T-helper 2 cell treated with Interferon-gamma antibody and Interleukin-4, amounts not matched to agents 100 ng/mL and 5 ng/mL, for 36 hours (primary cell): ENCODE data around the gene CRP. TPM values are rescaled to one million over a fixed set of nuclear protein-coding genes. Genes with fewer than 3 reads are reported as not detected.
"Not testable (repeated sequence)": the region's sequence is repeated elsewhere in the genome, so short reads cannot be mapped to it uniquely, and the experiment has no call there.

ENCODE experiments used
- intact Hi-C: fragments of 100-400 bp; cut with micrococcal nuclease; formaldehyde crosslinking; loops from one replicate; pipeline ENCODE4 v1.15.1; 2023
- total RNA-seq: library from RNA; stranded (reverse); gene quantifications from 2 replicates; pipeline ENCODE4 v1.2.3, GENCODE V29; 2022

CRP gene, protein sequence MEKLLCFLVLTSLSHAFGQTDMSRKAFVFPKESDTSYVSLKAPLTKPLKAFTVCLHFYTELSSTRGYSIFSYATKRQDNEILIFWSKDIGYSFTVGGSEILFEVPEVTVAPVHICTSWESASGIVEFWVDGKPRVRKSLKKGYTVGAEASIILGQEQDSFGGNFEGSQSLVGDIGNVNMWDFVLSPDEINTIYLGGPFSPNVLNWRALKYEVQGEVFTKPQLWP
- not detected in 2 replicates for total RNA-seq

GRCh38 chr1:159714529-159714928 lies at the start of gene CRP:
TSS of gene CRP (minus strand) at chr1:159714589. CDS start at chr1:159714485, 104 bp downstream.
- intact Hi-C loops: no loop called here

DNA sequence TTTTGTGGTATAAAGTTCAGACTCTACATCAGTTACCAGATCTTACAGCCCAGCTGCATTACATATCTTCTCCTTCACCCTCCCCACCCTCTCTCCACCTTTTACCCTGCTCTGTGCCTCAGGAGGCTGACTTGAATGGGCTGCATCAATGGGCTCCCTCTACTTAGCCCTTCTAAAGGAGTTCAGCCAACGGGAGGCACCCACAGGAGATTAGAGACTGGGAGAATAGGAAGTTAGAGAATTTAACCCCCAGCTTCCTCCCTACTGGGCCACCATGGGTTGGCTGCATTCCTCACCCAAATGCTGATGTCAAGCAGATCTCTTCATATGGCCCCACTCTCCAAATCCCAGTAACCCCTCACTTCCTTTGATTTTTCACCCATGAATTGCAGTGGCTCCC lies 49.3 kb upstream of the CRP start:
- intact Hi-C loops: no loop called here

- intact Hi-C loops: no loop called here
Measured at GRCh38 chr1:159756397-159756796, 42.0 kb upstream of the CRP start.

GRCh38 chr1:159755451-159756007 lies 41.1 kb upstream of the CRP start:
- intact Hi-C loops: no loop called here

DNA sequence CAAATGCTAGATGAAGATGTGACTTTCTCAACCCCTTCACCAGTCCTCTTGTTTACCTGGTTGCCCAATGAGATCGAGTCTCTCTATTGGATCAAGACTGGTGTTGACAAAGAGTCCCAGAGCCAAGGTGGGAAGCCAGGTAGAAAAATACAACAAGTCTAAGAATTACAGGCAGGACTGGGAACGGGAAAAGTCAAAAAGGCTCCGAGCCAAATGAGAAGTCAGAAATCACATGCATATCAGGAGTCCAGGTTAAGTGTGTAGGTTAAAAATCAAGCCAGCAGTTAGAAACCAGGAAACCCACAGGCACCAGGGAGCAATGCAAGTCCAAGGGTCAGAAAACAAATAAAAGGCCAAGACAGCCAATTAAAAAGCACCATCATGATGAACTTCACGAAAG lies 39.0 kb upstream of the CRP start:
- intact Hi-C loops: no loop called here

DNA sequence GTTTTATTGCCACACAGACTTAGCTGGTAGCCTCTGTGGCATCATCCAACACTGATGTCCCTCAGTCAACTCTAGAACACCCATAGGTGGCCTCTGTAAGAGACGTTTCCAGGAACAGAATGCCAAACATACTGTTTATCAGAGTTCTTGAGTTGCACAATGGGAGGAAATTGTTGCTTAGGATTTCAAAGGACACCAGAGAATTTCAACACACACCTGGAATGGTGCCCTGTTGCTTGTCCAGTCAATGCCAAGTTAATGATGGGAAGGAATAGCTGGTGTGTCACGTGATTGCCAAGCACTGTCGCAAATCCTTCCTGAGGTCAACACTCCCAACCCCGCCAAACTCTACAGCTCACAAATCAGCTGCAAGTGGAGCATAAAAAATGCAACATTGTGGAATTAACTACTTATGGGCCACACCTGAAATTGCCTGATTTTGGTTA lies 37.8 kb upstream of the CRP start:
- intact Hi-C loops: no loop called here

DNA sequence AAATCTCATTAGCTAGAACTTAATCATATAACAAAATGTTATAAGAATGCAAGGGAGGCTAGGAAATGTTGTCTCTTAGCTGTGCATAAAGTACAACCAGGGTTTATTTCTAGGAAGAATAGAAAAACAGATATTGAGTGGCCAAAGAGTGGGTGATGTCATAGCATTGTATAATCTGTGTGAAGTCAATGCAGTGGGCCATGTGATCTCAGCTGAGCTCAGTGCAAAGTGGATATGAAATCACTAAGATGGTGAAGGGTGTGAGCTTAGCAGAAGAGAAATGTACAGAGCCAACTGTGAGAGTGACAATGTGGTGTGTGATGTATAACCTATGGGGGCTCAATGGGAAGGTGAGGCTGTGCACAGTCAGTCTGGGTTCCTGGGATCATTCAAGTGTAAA lies 36.6 kb upstream of the CRP start:
- intact Hi-C loops: no loop called here

GRCh38 chr1:159750621-159751020 lies 36.2 kb upstream of the CRP start:
- intact Hi-C loops: no loop called here

DNA sequence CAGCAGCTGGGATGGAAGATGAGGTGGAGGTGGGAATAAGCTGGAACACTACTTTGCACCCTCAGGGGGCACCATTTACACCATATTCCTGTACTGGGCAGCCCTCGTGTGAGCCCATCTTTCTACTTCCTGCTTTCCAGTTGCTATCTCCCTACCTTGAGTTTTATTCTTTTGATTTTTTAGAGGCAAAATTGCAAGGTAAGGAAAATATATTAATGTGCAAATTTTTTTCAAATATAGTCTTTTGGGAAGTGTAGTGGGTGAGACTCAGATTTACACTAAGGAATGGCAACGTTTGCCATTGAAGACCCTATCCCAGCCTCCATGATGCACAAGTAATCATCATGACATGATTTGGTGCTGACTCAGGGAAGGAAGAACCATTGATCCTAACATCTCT lies 35.2 kb upstream of the CRP start:
- intact Hi-C loops: no loop called here

- intact Hi-C loops: no loop called here
Measured at GRCh38 chr1:159748370-159748769, 34.0 kb upstream of the CRP start.

DNA sequence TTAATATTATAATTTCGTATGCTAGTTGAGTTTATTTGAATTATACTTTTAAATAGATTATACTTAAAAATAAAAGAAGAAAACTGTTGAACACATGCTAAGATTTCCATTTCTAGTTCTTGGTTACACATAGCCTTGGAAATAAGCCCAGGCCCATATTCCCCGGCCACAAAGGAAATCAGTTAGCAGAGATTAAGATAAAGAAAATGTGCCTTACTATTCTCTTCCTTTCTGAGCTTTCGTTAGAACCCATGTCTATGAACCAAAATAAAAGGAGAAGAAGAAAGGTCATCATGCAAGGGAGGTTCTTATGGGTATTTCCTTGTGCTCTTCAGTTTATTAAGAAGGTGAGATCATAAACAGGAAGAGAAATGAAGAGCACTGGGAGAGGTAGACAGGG lies 32.3 kb upstream of the CRP start:
- intact Hi-C loops: no loop called here

DNA sequence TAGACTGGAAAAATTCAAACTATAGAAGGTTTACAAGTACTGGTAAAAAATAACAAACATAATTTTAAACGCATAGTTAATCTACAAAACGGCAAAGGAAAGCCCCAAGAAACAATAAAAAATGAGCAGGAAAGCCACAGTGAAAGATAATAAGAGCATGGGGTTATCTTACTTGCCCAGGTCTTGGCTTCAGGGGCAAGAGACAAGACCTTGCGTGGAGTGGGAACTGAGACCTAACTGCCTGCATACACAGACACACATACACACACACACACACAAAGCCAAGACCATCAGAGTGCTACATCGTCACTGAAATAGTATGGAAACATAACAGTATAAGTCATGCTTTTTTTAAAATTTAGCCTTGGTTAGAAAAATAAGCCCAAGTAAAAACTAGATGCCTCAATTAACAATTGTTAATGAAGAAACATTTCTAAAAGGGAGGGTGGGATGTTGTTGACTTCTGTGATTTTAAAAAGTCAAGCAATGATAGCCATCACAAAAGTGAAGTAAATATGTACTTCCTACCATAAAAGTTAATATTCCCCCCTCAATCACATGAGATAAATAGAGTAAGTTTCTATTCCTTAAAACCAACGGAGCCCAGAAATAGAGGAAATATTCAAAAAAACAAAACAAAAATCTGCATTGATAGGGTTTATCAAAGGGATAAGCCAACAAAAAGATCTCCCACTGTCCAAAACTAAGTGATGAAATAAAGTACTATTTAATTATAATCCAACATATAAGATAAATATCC lies 29.4 kb upstream of the CRP start:
- intact Hi-C loops: no loop called here

- intact Hi-C loops: no loop called here
Measured at GRCh38 chr1:159737238-159737916, 23.0 kb upstream of the CRP start.

GRCh38 chr1:159723188-159723587 lies 8.8 kb upstream of the CRP start:
- intact Hi-C loops: not testable (repeated sequence)

- intact Hi-C loops: no loop called here
Measured at GRCh38 chr1:159719990-159720389, 5.6 kb upstream of the CRP start.

- intact Hi-C loops: no loop called here
Measured at GRCh38 chr1:159715855-159716254, 1.5 kb upstream of the CRP start.

GRCh38 chr1:159712080-159712479 lies 2.3 kb downstream of the CRP start:
- intact Hi-C loops: no loop called here

GRCh38 chr1:159707472-159708260 lies 6.7 kb downstream of the CRP start:
- intact Hi-C loops: no loop called here

GRCh38 chr1:159705904-159706256 lies 8.5 kb downstream of the CRP start:
- intact Hi-C loops: no loop called here

GRCh38 chr1:159705251-159705903 lies 9.0 kb downstream of the CRP start:
- intact Hi-C loops: no loop called here

DNA sequence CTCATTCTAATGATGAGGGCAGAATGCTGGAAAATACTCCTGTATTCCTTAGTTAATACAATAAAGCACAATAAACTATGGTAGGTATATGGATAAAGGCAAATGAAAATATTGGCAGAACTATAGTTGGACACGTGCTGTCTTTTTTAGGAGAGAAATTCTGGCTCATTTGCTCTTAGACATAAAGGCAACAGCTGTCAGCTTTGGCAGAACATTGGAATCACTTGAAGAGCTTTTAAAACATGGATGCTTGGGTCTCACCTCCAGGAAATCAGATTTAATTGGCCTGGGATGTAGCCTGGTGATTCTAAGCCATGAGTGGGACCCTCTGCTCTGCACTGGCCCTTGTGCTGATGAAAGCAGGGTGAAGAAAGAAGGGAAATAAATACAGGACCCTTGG lies 9.9 kb downstream of the CRP start:
- intact Hi-C loops: no loop called here
